Liver (tissue), 9 donors: ENCODE measurements around the gene TMEM175. TPM values are rescaled to one million over a fixed set of nuclear protein-coding genes. Genes with fewer than 3 reads are reported as not detected.

Experiments used
- DNase-seq: peaks from one replicate; pipeline ENCODE4 v3.0.0-alpha.2; 2017; ENCODE audit warnings: low spot score
- H3K27ac ChIP-seq, 2 donors: one replicate each; pipeline ENCODE4 v1.7.0; 2013; ENCODE audit warnings: inconsistent platforms in 2 of 2, low read length in 2 of 2, control low read depth in 1 of 2, low read depth in 1 of 2, mild to moderate bottlenecking in 1 of 2
- H3K27me3 ChIP-seq, 4 donors: one replicate each; pipeline versions ENCODE4 v1.6.1 to v1.7.0; 2013; ENCODE audit warnings: low read length in 3 of 4, inconsistent platforms in 1 of 4, mild to moderate bottlenecking in 1 of 4, moderate library complexity in 1 of 4; ENCODE audit not compliant: control insufficient read depth in 4 of 4, insufficient read depth in 4 of 4
- H3K36me3 ChIP-seq, 4 donors: one replicate each; pipeline versions ENCODE4 v1.6.1 to v1.7.0; 2013; ENCODE audit warnings: low read length in 3 of 4, mild to moderate bottlenecking in 3 of 4, low read depth in 1 of 4, moderate library complexity in 1 of 4; ENCODE audit not compliant: control insufficient read depth in 4 of 4, insufficient read depth in 3 of 4
- H3K4me1 ChIP-seq, 4 donors: one replicate each; pipeline versions ENCODE4 v1.6.1 to v1.7.0; 2013; ENCODE audit warnings: low read length in 3 of 4, mild to moderate bottlenecking in 3 of 4, moderate library complexity in 1 of 4; ENCODE audit not compliant: control insufficient read depth in 4 of 4, insufficient read depth in 4 of 4
- H3K4me3 ChIP-seq, 3 donors: one replicate each; pipeline versions ENCODE4 v1.6.1 to v1.7.0; 2013; ENCODE audit warnings: low read length in 3 of 3, control low read depth in 1 of 3, low read depth in 1 of 3, mild to moderate bottlenecking in 1 of 3
- H3K9ac ChIP-seq, 2 donors: one replicate each; pipeline ENCODE4 v1.7.0; 2013; ENCODE audit warnings: low read length in 2 of 2, mild to moderate bottlenecking in 2 of 2, moderate library complexity in 2 of 2, control low read depth in 1 of 2, low read depth in 1 of 2
- H3K9me3 ChIP-seq, 4 donors: one replicate each; pipeline versions ENCODE4 v1.6.1 to v1.7.0; 2013; ENCODE audit warnings: low read length in 3 of 4; ENCODE audit not compliant: control insufficient read depth in 4 of 4
- EGR1 ChIP-seq, 2 donors: IDR thresholded peaks; 2 replicates each; pipeline ENCODE4 v1.6.1; 2016 to 2018; ENCODE audit warnings: antibody characterized with exemption in 2 of 2, low read depth in 2 of 2
- FOXA1 ChIP-seq: IDR thresholded peaks from 2 replicates; pipeline ENCODE4 v1.6.1; 2016; ENCODE audit warnings: antibody characterized with exemption
- GABPA ChIP-seq, 2 donors: IDR thresholded peaks in 1 of 2; conservative IDR thresholded peaks in 1 of 2; 2 replicates each; pipeline ENCODE4 v1.6.1; 2016; ENCODE audit warnings: antibody characterized with exemption in 2 of 2, mild to moderate bottlenecking in 1 of 2, moderate library complexity in 1 of 2
- HNF4A ChIP-seq, 2 donors: conservative IDR thresholded peaks; 2 replicates each; pipeline ENCODE4 v1.6.1; 2016; ENCODE audit warnings: antibody characterized with exemption in 2 of 2, mild to moderate bottlenecking in 2 of 2
- HNF4G ChIP-seq: IDR thresholded peaks from 2 replicates; pipeline ENCODE4 v1.6.1; 2016; ENCODE audit warnings: antibody characterized with exemption
- JUND ChIP-seq, 2 donors: IDR thresholded peaks; 2 replicates each; pipeline ENCODE4 v1.6.1; 2016; ENCODE audit warnings: antibody characterized with exemption in 2 of 2
- MAX ChIP-seq: IDR thresholded peaks from 2 replicates; pipeline ENCODE4 v1.6.1; 2016; ENCODE audit warnings: antibody characterized with exemption
- NR2F2 ChIP-seq: IDR thresholded peaks from 2 replicates; pipeline ENCODE4 v1.6.1; 2016; ENCODE audit warnings: antibody characterized with exemption
- RAD21 ChIP-seq, 2 donors: IDR thresholded peaks; 2 replicates each; pipeline ENCODE4 v1.6.1; 2016; ENCODE audit warnings: antibody characterized with exemption in 2 of 2, mild to moderate bottlenecking in 2 of 2
- REST ChIP-seq: IDR thresholded peaks from 2 replicates; pipeline ENCODE4 v1.6.1; 2016; ENCODE audit warnings: antibody characterized with exemption, mild to moderate bottlenecking
- RXRA ChIP-seq, 2 donors: IDR thresholded peaks; 2 replicates each; pipeline ENCODE4 v1.6.1; 2017 to 2018; ENCODE audit warnings: antibody characterized with exemption in 2 of 2, mild to moderate bottlenecking in 1 of 2
- SP1 ChIP-seq: IDR thresholded peaks from 2 replicates; pipeline ENCODE4 v1.6.1; 2018; ENCODE audit warnings: antibody characterized with exemption, mild to moderate bottlenecking
- TAF1 ChIP-seq: conservative IDR thresholded peaks from 2 replicates; pipeline ENCODE4 v1.6.1; 2016; ENCODE audit warnings: antibody characterized with exemption, mild to moderate bottlenecking
- YY1 ChIP-seq: IDR thresholded peaks from 2 replicates; pipeline ENCODE4 v1.6.1; 2016; ENCODE audit warnings: antibody characterized with exemption, mild to moderate bottlenecking
- WGBS: extraction: QIAGEN DNeasy Blood & Tissue Kit; methylation state at CpG from one replicate; pipeline ENCODE4 v1.1.7; 2013; 5-methylcytosine and 5-hydroxymethylcytosine counted together
- polyA plus RNA-seq, 2 donors: library from polyadenylated mRNA; stranded (reverse) in 1 of 2; unstranded in 1 of 2; fragments of 200-250 nt in 1 of 2; fragments of >200 nt in 1 of 2; fragmentation: Nextera tagmentation in 1 of 2; extraction: Ambion mirVana in 1 of 2; gene quantifications; one replicate each; pipeline versions ENCODE4 v1.2.1 to v1.2.3, GENCODE V29; 2013 to 2015
- total RNA-seq, 2 donors: library from RNA; depleted of rRNA; stranded (reverse); fragments of >200 nt; gene quantifications; one replicate each; pipeline ENCODE4 v1.2.3, GENCODE V29; 2014
- TF ChIP-seq, protein P1 (sequence below): fragments of 150-350 bp; IDR thresholded peaks from 2 replicates; pipeline ENCODE4 v1.5.1; 2017; ENCODE audit warnings: improper control_type of control experiment, low read depth, low read length; ENCODE audit not compliant: missing input control
- TF ChIP-seq, protein P2 (sequence below): IDR thresholded peaks from 2 replicates; pipeline ENCODE4 v1.6.1; 2016; ENCODE audit warnings: antibody characterized with exemption
- donor health status: healthy.
- donor health status: healthy.
- donor health status: healthy.
- donor health status: healthy.
- donor health status: healthy.

The TMEM175 gene
- total and polyA plus RNA-seq, 4 donors = 18.6 to 26.3 (median 25.5) TPM

DNA sequence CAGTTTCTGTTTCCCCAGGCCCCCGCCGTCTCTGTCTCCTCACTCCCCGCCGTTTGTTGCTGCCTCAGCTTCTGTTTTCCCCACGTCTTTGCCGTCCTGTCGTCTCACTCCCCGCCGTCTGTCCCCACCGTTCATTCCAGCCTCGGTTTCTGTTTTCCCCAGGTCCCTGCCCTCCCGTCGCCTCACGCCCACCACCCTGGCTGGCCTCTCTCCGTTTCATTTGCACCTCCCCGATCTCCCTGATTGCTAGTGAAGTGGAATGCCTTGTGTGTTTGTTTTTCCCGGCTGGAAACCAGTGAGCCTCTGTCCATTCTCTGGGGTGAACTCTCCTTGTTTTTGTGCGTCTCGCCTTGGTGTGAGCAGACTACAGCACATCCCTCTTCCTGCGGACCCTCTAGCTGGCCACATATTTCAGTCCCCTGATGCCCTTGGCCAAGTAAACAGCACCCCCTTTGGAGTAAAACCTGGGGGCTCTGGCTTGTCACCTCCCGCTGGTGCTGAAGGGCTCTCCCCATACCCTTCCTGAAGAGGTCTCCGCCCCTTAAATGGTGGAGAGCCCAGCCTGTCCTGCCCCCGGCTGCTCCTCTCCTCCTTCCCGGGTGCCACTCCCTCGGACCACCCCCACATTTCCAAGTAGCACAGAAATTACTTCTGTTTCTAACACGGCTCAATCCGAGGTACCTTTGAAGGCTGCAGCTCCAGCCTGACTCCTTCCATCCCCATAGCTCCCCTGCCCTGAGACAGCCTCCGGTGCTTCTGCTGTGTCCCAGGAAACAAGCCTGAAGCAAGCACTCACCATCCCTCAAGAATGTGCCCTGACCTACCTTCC lies 13.2 kb downstream of the TMEM175 start:
- TF ChIP-seq JUND (IDR thresholded peaks at IDR 0.05) (no peak), NR2F2 (no peak), YY1 (no peak), GABPA (IDR thresholded peaks at IDR 0.05 in 1 of 2, conservative IDR thresholded peaks at IDR 0.05 in 1 of 2) (no peak), REST (no peak), MAX (no peak), SP1 (no peak), TAF1 (no peak), EGR1 (IDR thresholded peaks at IDR 0.05; ENCODE audit: low read depth in 2 of 2) (no peak), HNF4G (no peak), RAD21 (IDR thresholded peaks at IDR 0.05) (no peak), RXRA (IDR thresholded peaks at IDR 0.05) (no peak), HNF4A (conservative IDR thresholded peaks at IDR 0.05) (no peak), FOXA1 (no peak)
- TF ChIP-seq, protein P1, sequence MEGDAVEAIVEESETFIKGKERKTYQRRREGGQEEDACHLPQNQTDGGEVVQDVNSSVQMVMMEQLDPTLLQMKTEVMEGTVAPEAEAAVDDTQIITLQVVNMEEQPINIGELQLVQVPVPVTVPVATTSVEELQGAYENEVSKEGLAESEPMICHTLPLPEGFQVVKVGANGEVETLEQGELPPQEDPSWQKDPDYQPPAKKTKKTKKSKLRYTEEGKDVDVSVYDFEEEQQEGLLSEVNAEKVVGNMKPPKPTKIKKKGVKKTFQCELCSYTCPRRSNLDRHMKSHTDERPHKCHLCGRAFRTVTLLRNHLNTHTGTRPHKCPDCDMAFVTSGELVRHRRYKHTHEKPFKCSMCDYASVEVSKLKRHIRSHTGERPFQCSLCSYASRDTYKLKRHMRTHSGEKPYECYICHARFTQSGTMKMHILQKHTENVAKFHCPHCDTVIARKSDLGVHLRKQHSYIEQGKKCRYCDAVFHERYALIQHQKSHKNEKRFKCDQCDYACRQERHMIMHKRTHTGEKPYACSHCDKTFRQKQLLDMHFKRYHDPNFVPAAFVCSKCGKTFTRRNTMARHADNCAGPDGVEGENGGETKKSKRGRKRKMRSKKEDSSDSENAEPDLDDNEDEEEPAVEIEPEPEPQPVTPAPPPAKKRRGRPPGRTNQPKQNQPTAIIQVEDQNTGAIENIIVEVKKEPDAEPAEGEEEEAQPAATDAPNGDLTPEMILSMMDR = no peak
- TF ChIP-seq, protein P2, sequence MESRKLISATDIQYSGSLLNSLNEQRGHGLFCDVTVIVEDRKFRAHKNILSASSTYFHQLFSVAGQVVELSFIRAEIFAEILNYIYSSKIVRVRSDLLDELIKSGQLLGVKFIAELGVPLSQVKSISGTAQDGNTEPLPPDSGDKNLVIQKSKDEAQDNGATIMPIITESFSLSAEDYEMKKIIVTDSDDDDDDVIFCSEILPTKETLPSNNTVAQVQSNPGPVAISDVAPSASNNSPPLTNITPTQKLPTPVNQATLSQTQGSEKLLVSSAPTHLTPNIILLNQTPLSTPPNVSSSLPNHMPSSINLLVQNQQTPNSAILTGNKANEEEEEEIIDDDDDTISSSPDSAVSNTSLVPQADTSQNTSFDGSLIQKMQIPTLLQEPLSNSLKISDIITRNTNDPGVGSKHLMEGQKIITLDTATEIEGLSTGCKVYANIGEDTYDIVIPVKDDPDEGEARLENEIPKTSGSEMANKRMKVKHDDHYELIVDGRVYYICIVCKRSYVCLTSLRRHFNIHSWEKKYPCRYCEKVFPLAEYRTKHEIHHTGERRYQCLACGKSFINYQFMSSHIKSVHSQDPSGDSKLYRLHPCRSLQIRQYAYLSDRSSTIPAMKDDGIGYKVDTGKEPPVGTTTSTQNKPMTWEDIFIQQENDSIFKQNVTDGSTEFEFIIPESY = no peak
- Histone ChIP-seq H3K36me3 (no peaks in the 10 kb centered on the region), H3K4me3 (no peak overlapping the region), H3K27ac (no peak overlapping the region), H3K4me1 (peaks cover 0 to 3% (median 0%) of the 10 kb centered on the region in 4 donors), H3K9ac (no peak overlapping the region), H3K27me3 (no peaks in the 10 kb centered on the region), H3K9me3 (no peaks in the 10 kb centered on the region)
- WGBS = 74% methylated on average over 28 of the region's 28 CpGs
- no peak for DNase-seq
